HEK293 (cell line): Measurements from ENCODE around the gene SHROOM4.

Experiments used
- CTCF ChIA-PET: fragments of 350-600 bp; formaldehyde crosslinking; extraction: SDS; loops from one replicate; lab custom pipeline; 2021; ENCODE audit warnings: antibody characterized with exemption; lab: Yijun Ruan, JAX
- POLR2A ChIA-PET: fragments of 300-600 bp; formaldehyde crosslinking; extraction: SDS; loops from one replicate; lab custom pipeline; 2020; ENCODE audit warnings: antibody characterized with exemption, inconsistent platforms; lab: Yijun Ruan, JAX
- H3K27ac ChIP-seq: fragments of 200-500 bp; sonication (Bioruptor generic); 2 replicates; pipeline ENCODE4 v1.5.1; 2014; ENCODE audit warnings: low read depth, low read length, control low read depth, inconsistent platforms; ENCODE audit errors: extremely low read depth
- H3K36me3 ChIP-seq, 2 experiments: fragments of 200-500 bp in 1 of 2; sonication (Bioruptor generic) in 1 of 2; 1 replicate in 1 of 2; 2 replicates in 1 of 2; pipeline ENCODE4 v1.5.1; 2014 to 2017; ENCODE audit warnings: inconsistent platforms in 2 of 2, low read length in 2 of 2; ENCODE audit not compliant: control insufficient read depth in 2 of 2, insufficient read depth in 1 of 2
- H3K4me1 ChIP-seq: fragments of 200-500 bp; sonication (Bioruptor generic); 2 replicates; pipeline ENCODE4 v1.5.1; 2014; ENCODE audit warnings: mild to moderate bottlenecking, low read length, inconsistent platforms; ENCODE audit not compliant: control insufficient read depth, insufficient read depth
- H3K4me3 ChIP-seq: 2 replicates; pipeline ENCODE4 v1.5.1; 2011; ENCODE audit warnings: low read depth, mild to moderate bottlenecking, control low read depth, low read length, moderate library complexity
- H3K9me3 ChIP-seq: fragments of 200-500 bp; sonication (Bioruptor generic); 2 replicates; pipeline ENCODE4 v1.5.1; 2014; ENCODE audit warnings: low read depth, low read length, inconsistent platforms; ENCODE audit not compliant: control insufficient read depth, insufficient read depth
- EGR2 ChIP-seq: fragments of 450-650 bp; formaldehyde crosslinking; IDR thresholded peaks from 2 replicates; pipeline ENCODE4 v1.5.1; 2016; ENCODE audit warnings: low read depth, missing biosample characterization, missing genetic modification characterization
- GLI2 ChIP-seq: fragments of 450-650 bp; formaldehyde crosslinking; IDR thresholded peaks from 2 replicates; pipeline ENCODE4; 2017; ENCODE audit warnings: missing biosample characterization, missing genetic modification characterization, low read depth, borderline replicate concordance
- GLI4 ChIP-seq: fragments of 450-650 bp; formaldehyde crosslinking; IDR thresholded peaks from 2 replicates; pipeline ENCODE4 v1.5.1; 2016; ENCODE audit warnings: missing biosample characterization, missing genetic modification characterization
- IKZF3 ChIP-seq: fragments of 450-650 bp; IDR thresholded peaks from 2 replicates; pipeline ENCODE4 v1.5.0; 2018; ENCODE audit warnings: missing biosample characterization, mild to moderate bottlenecking, missing genetic modification characterization, moderate library complexity
- PRDM1 ChIP-seq: fragments of 450-650 bp; formaldehyde crosslinking; IDR thresholded peaks from 2 replicates; pipeline ENCODE4; 2016; ENCODE audit warnings: missing biosample characterization, missing genetic modification characterization
- WT1 ChIP-seq: fragments of 450-650 bp; formaldehyde crosslinking; IDR thresholded peaks from 2 replicates; pipeline ENCODE4 v1.5.1; 2016; ENCODE audit warnings: missing biosample characterization, missing genetic modification characterization
- YY1 ChIP-seq: fragments of 450-650 bp; formaldehyde crosslinking; IDR thresholded peaks from 2 replicates; pipeline ENCODE4 v1.5.1; 2018; ENCODE audit warnings: missing biosample characterization, missing genetic modification characterization
- ZNF132 ChIP-seq: fragments of 450-650 bp; formaldehyde crosslinking; IDR thresholded peaks from 2 replicates; pipeline ENCODE4 v1.5.1; 2017; ENCODE audit warnings: missing biosample characterization, missing genetic modification characterization, borderline replicate concordance
- ZNF19 ChIP-seq: fragments of 450-650 bp; formaldehyde crosslinking; IDR thresholded peaks from 2 replicates; pipeline ENCODE4; 2016; ENCODE audit warnings: missing biosample characterization, missing genetic modification characterization, low read depth
- ZNF521 ChIP-seq: fragments of 450-650 bp; formaldehyde crosslinking; IDR thresholded peaks from 2 replicates; pipeline ENCODE4 v1.5.1; 2017; ENCODE audit warnings: missing biosample characterization, mild to moderate bottlenecking, missing genetic modification characterization
- ZNF544 ChIP-seq: fragments of 450-650 bp; formaldehyde crosslinking; IDR thresholded peaks from 2 replicates; pipeline ENCODE4 v1.5.0; 2017; ENCODE audit warnings: missing biosample characterization, missing genetic modification characterization
- ZNF623 ChIP-seq: fragments of 450-650 bp; formaldehyde crosslinking; IDR thresholded peaks from 2 replicates; pipeline ENCODE4 v1.5.1; 2016; ENCODE audit warnings: missing biosample characterization, missing genetic modification characterization
- ZNF664 ChIP-seq: fragments of 450-650 bp; formaldehyde crosslinking; IDR thresholded peaks from 2 replicates; pipeline ENCODE4 v1.5.1; 2016; ENCODE audit warnings: missing biosample characterization, missing genetic modification characterization
- ZNF76 ChIP-seq: fragments of 450-650 bp; formaldehyde crosslinking; IDR thresholded peaks from 2 replicates; pipeline ENCODE4; 2016; ENCODE audit warnings: low read depth, missing biosample characterization, missing genetic modification characterization, borderline replicate concordance
- ZNF791 ChIP-seq: fragments of 450-650 bp; formaldehyde crosslinking; IDR thresholded peaks from 2 replicates; pipeline ENCODE4 v1.5.1; 2016; ENCODE audit warnings: missing biosample characterization, missing genetic modification characterization
- TF ChIP-seq, protein P1 (sequence below): fragments of 450-650 bp; formaldehyde crosslinking; IDR thresholded peaks from 2 replicates; pipeline ENCODE4 v1.5.1; 2016; ENCODE audit warnings: missing biosample characterization, missing genetic modification characterization
- TF ChIP-seq, protein P2 (sequence below): fragments of 450-650 bp; formaldehyde crosslinking; IDR thresholded peaks from 2 replicates; pipeline ENCODE4 v1.5.1; 2016; ENCODE audit warnings: missing biosample characterization, missing genetic modification characterization
- TF ChIP-seq, protein P3 (sequence below): fragments of 450-650 bp; formaldehyde crosslinking; IDR thresholded peaks from 2 replicates; pipeline ENCODE4 v1.5.1; 2017; ENCODE audit warnings: missing biosample characterization, missing genetic modification characterization
- TF ChIP-seq, protein P4 (sequence below): fragments of 450-650 bp; formaldehyde crosslinking; IDR thresholded peaks from 2 replicates; pipeline ENCODE4 v1.5.1; 2016; ENCODE audit warnings: missing biosample characterization, missing genetic modification characterization, borderline replicate concordance

Gene SHROOM4

DNA sequence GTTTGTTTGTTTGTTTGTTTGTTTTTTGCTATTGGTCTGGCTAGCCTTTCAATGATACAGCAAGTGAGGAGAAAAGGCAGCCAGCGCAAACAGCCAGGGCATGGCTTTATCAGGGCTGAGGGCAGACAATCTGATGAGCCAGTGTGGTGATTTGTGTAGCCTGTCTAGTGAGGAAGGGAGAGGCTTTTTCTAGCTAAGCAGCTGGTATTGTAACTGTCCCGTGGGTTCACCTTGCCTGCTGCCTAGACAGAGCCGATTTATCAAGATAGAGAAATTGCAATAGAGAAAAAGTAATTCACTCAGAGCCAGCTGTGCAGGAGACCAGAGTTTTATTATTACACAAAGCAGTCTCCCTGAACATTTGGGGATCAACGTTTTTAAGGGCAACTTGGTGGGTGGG lies 28.2 kb upstream of the SHROOM4 start (continued):
- no peak for TF ChIP-seq ZNF544

DNA sequence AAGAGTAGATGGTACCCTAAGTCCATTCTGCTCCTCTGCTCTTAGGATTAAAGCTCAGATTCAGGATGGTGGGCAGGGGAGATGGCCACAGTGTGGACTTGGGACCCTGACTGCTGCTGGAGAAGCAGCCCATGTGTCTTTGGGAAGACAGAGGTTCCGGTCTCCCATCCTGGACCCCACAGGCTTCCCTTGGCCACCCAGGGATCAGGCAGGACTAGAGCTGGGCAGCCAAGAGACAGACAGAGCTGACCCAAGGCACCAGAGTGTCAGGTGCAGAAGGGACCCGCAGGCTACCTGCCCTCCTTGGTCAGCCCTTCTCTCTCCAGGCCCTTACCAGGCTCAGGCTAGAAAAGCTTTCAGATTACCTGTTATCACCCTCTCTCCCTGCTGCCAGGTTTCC lies 25.7 kb upstream of the SHROOM4 start:
- H3K4me1 ChIP-seq: no peaks in the 10 kb centered on the region
- no peaks in the 10 kb centered on the region for H3K9me3 ChIP-seq
- ChIA-PET POLR2A (no interaction called here), CTCF (interaction anchor here (0.6 to 0.8 kb wide), 4 partner anchors 65 to 1655 kb away, joined by 3 to 4 read pairs (median 3); no protein-coding TSS in a partner anchor)
- no peak overlapping the region for H3K4me3 ChIP-seq
- H3K36me3 ChIP-seq: no peaks in the 10 kb centered on the region
- H3K27ac ChIP-seq: no peak overlapping the region
- no peak for TF ChIP-seq YY1
- TF ChIP-seq, protein P1, sequence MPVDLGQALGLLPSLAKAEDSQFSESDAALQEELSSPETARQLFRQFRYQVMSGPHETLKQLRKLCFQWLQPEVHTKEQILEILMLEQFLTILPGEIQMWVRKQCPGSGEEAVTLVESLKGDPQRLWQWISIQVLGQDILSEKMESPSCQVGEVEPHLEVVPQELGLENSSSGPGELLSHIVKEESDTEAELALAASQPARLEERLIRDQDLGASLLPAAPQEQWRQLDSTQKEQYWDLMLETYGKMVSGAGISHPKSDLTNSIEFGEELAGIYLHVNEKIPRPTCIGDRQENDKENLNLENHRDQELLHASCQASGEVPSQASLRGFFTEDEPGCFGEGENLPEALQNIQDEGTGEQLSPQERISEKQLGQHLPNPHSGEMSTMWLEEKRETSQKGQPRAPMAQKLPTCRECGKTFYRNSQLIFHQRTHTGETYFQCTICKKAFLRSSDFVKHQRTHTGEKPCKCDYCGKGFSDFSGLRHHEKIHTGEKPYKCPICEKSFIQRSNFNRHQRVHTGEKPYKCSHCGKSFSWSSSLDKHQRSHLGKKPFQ (tag by site-specific recombination): no peak
- TF ChIP-seq, protein P2, sequence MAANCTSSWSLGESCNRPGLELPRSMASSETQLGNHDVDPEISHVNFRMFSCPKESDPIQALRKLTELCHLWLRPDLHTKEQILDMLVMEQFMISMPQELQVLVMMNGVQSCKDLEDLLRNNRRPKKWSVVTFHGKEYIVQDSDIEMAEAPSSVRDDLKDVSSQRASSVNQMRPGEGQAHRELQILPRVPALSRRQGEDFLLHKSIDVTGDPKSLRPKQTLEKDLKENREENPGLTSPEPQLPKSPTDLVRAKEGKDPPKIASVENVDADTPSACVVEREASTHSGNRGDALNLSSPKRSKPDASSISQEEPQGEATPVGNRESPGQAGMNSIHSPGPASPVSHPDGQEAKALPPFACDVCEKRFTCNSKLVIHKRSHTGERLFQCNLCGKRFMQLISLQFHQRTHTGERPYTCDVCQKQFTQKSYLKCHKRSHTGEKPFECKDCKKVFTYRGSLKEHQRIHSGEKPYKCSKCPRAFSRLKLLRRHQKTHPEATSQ (tag by site-specific recombination): no peak
- TF ChIP-seq GLI2 (tag by site-specific recombination): no peak
- TF ChIP-seq ZNF521: no peak
- TF ChIP-seq ZNF132 (tag by site-specific recombination): no peak
- TF ChIP-seq ZNF19: no peak
- TF ChIP-seq IKZF3 (tag by site-specific recombination): no peak
- no peak for TF ChIP-seq ZNF791 (tag by site-specific recombination)
- TF ChIP-seq PRDM1 (tag by site-specific recombination): no peak
- TF ChIP-seq WT1 (tag by site-specific recombination): no peak
- no peak for TF ChIP-seq ZNF76 (tag by site-specific recombination)
- no peak for TF ChIP-seq EGR2 (tag by site-specific recombination)
- TF ChIP-seq, protein P3, sequence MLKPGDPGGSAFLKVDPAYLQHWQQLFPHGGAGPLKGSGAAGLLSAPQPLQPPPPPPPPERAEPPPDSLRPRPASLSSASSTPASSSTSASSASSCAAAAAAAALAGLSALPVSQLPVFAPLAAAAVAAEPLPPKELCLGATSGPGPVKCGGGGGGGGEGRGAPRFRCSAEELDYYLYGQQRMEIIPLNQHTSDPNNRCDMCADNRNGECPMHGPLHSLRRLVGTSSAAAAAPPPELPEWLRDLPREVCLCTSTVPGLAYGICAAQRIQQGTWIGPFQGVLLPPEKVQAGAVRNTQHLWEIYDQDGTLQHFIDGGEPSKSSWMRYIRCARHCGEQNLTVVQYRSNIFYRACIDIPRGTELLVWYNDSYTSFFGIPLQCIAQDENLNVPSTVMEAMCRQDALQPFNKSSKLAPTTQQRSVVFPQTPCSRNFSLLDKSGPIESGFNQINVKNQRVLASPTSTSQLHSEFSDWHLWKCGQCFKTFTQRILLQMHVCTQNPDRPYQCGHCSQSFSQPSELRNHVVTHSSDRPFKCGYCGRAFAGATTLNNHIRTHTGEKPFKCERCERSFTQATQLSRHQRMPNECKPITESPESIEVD (tag by site-specific recombination): no peak
- TF ChIP-seq, all 188 proteins: peak for 0

DNA sequence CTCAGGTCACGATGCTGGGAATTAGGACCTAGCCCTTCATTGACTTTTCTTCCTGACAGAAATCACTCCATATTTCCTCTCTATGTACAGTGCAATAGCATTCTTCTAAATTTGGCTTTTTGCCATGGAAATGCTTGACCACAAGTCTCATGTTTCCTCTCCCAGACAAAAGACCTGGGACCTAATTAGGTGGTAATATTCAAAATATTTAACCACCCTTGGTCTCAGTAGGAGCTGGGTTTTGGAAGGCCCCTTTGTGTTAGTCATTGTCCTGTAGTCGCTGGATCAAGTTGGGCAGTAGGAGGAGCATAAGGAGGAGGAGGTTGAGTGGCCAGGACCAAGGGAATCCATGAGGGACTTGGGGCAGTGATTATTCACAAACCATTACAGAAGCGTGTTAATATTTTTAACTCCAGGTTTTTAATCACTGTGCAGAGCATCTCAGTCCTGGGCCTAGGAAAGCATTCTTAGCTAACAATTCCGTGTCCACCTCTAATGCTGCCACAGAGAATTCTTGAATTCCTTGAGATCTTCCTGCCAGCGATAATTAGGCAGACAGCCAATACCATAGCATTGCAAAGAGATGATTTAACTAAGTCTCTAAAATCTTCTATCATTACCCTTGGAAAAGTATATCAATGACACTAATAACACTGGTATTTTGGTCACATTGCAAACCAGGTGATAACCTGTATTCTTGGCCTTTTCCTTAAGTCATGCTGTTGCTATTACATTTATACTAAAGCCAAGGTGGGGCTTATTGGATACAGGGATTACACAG lies 25.0 kb upstream of the SHROOM4 start:
- H3K27ac ChIP-seq: no peak overlapping the region
- CTCF ChIA-PET: interaction anchor here (0.6 to 0.8 kb wide), 4 partner anchors 66 to 1089 kb away, joined by 3 to 4 read pairs (median 3); no protein-coding TSS in a partner anchor
- H3K4me3 ChIP-seq: no peak overlapping the region
- TF ChIP-seq ZNF664 (tag by site-specific recombination): no peak
- TF ChIP-seq, protein P4, sequence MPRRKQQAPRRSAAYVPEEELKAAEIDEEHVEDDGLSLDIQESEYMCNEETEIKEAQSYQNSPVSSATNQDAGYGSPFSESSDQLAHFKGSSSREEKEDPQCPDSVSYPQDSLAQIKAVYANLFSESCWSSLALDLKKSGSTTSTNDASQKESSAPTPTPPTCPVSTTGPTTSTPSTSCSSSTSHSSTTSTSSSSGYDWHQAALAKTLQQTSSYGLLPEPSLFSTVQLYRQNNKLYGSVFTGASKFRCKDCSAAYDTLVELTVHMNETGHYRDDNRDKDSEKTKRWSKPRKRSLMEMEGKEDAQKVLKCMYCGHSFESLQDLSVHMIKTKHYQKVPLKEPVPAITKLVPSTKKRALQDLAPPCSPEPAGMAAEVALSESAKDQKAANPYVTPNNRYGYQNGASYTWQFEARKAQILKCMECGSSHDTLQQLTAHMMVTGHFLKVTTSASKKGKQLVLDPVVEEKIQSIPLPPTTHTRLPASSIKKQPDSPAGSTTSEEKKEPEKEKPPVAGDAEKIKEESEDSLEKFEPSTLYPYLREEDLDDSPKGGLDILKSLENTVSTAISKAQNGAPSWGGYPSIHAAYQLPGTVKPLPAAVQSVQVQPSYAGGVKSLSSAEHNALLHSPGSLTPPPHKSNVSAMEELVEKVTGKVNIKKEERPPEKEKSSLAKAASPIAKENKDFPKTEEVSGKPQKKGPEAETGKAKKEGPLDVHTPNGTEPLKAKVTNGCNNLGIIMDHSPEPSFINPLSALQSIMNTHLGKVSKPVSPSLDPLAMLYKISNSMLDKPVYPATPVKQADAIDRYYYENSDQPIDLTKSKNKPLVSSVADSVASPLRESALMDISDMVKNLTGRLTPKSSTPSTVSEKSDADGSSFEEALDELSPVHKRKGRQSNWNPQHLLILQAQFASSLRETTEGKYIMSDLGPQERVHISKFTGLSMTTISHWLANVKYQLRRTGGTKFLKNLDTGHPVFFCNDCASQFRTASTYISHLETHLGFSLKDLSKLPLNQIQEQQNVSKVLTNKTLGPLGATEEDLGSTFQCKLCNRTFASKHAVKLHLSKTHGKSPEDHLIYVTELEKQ (tag by site-specific recombination): no peak
- no peak for TF ChIP-seq GLI4 (tag by site-specific recombination)
- TF ChIP-seq ZNF623: no peak
- TF ChIP-seq, all 188 proteins: peak for 0
- Histone ChIP-seq H3K9me3 (no peaks in the 10 kb centered on the region), H3K36me3 (no peaks in the 10 kb centered on the region), H3K4me1 (no peaks in the 10 kb centered on the region)
- POLR2A ChIA-PET: no interaction called here
